ENCODE measurements around the gene IGFLR1. TPM values are rescaled to one million over a fixed set of nuclear protein-coding genes. Genes with fewer than 3 reads are reported as not detected.

IGFLR1 gene
- polyA plus RNA-seq, 1 of the 3 experiments (the other 2 are of a cell fraction): 5.6 TPM

DNA sequence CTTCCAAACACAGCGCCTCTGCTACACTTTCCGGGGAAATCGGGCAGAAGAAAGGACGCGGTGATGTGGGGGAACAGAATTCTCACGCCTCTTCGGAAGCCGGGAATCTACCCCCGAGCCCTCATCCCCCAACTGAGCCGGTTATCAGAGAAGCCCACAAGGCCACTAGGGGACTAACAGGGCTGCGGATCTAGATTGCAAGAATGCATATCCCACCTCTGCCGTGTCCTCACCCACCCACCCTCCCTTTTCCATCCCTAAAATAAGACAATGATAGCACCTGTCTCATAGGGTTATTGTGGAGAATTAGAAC is 1.1 kb downstream of the IGFLR1 start (continued):
- TF ChIP-seq FOSL2 (IDR thresholded peaks at IDR 0.05; ENCODE audit: borderline replicate concordance, low read depth): no peak
- no peak for TF ChIP-seq NFIC (IDR thresholded peaks at IDR 0.05; ENCODE audit: borderline replicate concordance)
- no peak for TF ChIP-seq YY1 (IDR thresholded peaks at IDR 0.05; ENCODE audit: low read depth)
- TF ChIP-seq, protein P1, sequence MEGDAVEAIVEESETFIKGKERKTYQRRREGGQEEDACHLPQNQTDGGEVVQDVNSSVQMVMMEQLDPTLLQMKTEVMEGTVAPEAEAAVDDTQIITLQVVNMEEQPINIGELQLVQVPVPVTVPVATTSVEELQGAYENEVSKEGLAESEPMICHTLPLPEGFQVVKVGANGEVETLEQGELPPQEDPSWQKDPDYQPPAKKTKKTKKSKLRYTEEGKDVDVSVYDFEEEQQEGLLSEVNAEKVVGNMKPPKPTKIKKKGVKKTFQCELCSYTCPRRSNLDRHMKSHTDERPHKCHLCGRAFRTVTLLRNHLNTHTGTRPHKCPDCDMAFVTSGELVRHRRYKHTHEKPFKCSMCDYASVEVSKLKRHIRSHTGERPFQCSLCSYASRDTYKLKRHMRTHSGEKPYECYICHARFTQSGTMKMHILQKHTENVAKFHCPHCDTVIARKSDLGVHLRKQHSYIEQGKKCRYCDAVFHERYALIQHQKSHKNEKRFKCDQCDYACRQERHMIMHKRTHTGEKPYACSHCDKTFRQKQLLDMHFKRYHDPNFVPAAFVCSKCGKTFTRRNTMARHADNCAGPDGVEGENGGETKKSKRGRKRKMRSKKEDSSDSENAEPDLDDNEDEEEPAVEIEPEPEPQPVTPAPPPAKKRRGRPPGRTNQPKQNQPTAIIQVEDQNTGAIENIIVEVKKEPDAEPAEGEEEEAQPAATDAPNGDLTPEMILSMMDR (IDR thresholded peaks at IDR 0.05): no peak
- TF ChIP-seq NRF1 (IDR thresholded peaks at IDR 0.05; ENCODE audit: low read depth, low read length): no peak
- TF ChIP-seq SIN3A (IDR thresholded peaks at IDR 0.05; ENCODE audit: borderline replicate concordance, low read depth, low read length): no peak
- TF ChIP-seq GATA2 (CRISPR knock-in tag; IDR thresholded peaks at IDR 0.05): no peak

DNA sequence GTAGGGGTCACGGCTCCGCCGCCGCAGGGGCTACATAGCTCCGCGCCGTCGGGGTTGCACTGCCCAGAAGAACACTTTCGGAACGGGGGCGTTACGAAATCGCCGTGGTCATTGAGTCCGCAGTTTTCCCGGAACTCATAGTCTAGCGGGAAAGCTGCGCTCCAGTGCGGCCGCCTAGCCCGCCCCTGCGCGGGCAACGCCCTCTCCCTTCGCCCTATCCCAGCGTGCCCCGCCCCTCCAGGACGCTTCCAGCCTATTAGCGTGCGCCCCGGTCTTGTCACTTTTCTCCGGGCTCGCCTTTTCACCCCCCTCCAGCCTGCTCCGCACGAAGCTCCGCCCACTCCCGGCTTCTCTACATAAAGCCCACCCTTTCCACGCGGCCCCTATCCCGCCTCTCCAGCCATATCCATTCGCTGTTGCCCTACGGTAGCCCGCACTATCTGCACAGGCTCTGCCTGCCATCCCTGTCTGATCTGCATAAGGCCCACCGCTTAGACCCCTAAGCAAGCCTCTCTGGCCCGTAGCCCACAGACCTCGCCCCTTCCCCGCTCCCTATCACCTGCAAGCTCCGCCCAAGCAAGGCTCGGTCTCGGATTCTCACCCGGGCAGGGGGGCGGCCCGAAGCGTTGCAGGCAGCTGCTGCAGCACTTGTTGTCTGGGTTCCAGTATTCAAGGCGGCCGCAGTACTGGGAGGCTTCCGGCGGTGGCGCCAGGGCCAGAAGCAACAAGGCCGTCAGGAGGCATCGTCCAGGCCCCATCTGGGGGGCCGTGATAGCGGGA is 1.6 kb downstream of the IGFLR1 start:
- CTCF ChIA-PET: interaction anchor here (0.5 to 1.6 kb wide), 10 partner anchors 13 to 832 kb away, joined by 3 to 7 read pairs (median 3); partner anchors contain the start of gene COX6B1
- H3K79me2 ChIP-seq (ENCODE audit: insufficient read depth): peaks cover under 1% of the 10 kb centered on the region; the same call in 1 of the 2 replicates
- peak overlapping the region; percentile 63 to 90; a peak in 3 of 4 replicates for H3K27ac ChIP-seq (ENCODE audit: low read depth in 2 of 2, low read length in 1 of 2)
- no peaks in the 10 kb centered on the region for H4K20me1 ChIP-seq (ENCODE audit: insufficient read depth)
- peak overlapping the region; percentile 63 to 88 for H3K4me3 ChIP-seq (ENCODE audit: low read depth in 2 of 2, low read length in 1 of 2)
- H2AFZ ChIP-seq (ENCODE audit: low read depth): peak overlapping the region; percentile 95
- peaks cover 6 to 30% of the 10 kb centered on the region in 2 experiments for H3K36me3 ChIP-seq (replicated peaks in 1 of 2; ENCODE audit: control insufficient read depth in 1 of 2, insufficient read depth in 2 of 2, low read length in 1 of 2)
- no peaks in the 10 kb centered on the region for H3K9me3 ChIP-seq
- peaks cover 12% of the 10 kb centered on the region for H3F3A ChIP-seq (replicated peaks; ENCODE audit: insufficient read depth)
- H3K4me1 ChIP-seq (ENCODE audit: control insufficient read depth in 1 of 2, insufficient read depth in 2 of 2, low read depth in 1 of 2, low read length in 1 of 2): peaks cover 4 to 18% of the 10 kb centered on the region in 2 experiments; a peak in 2 of 4 replicates
- H3K9me2 ChIP-seq: no peaks in the 10 kb centered on the region
- 1% methylated on average over 42 of the region's 63 CpGs for WGBS (ENCODE audit: low lambda C conversion rate)
- no peaks in the 10 kb centered on the region for H3K27me3 ChIP-seq (ENCODE audit: insufficient read depth)
- peak overlapping the region; percentile 67; the same call in 1 of the 2 replicates for H3K9ac ChIP-seq
- H3K4me2 ChIP-seq: peak overlapping the region; percentile 97
- peak; percentile 99 for DNase-seq
- POLR2A ChIA-PET: interaction anchor here (0.7 to 2.0 kb wide), 10 partner anchors 10 to 128 kb away, joined by 3 to 10 read pairs (median 4); partner anchors contain the start of genes COX6B1 and HSPB6
- TF ChIP-seq ZBTB33 (IDR thresholded peaks at IDR 0.05; ENCODE audit: borderline replicate concordance, low read depth): no peak
- TF ChIP-seq EP300 (IDR thresholded peaks at IDR 0.05; ENCODE audit: borderline replicate concordance in 1 of 2, low read depth in 1 of 2, low read length in 1 of 2): 0 out of 4 replicates have a peak, but pooled peaks of 1 of the 2 experiments have one; percentile 3
- peak; percentile 77 for TF ChIP-seq NRF1 (IDR thresholded peaks at IDR 0.05; ENCODE audit: low read depth, low read length)
- peak; percentile 55; the same call in 1 of the 2 replicates for TF ChIP-seq ELF1 (IDR thresholded peaks at IDR 0.05)
- no peak for TF ChIP-seq NFIC (IDR thresholded peaks at IDR 0.05; ENCODE audit: borderline replicate concordance)
- TF ChIP-seq, protein P2, sequence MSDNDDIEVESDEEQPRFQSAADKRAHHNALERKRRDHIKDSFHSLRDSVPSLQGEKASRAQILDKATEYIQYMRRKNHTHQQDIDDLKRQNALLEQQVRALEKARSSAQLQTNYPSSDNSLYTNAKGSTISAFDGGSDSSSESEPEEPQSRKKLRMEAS (IDR thresholded peaks at IDR 0.05; ENCODE audit: low read depth): peak; percentile 46
- TF ChIP-seq, protein P3, sequence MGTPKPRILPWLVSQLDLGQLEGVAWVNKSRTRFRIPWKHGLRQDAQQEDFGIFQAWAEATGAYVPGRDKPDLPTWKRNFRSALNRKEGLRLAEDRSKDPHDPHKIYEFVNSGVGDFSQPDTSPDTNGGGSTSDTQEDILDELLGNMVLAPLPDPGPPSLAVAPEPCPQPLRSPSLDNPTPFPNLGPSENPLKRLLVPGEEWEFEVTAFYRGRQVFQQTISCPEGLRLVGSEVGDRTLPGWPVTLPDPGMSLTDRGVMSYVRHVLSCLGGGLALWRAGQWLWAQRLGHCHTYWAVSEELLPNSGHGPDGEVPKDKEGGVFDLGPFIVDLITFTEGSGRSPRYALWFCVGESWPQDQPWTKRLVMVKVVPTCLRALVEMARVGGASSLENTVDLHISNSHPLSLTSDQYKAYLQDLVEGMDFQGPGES (IDR thresholded peaks at IDR 0.05; ENCODE audit: low read depth, low read length): peak; percentile 7; the same call in 1 of the 2 replicates
- TF ChIP-seq FOXJ3 (CRISPR knock-in tag; IDR thresholded peaks at IDR 0.05): 0 out of 2 replicates have a peak, but pooled peaks have one; percentile 41
- no peak; the same call in 1 of the 2 replicates for TF ChIP-seq TAF1 (IDR thresholded peaks at IDR 0.05; ENCODE audit: borderline replicate concordance, low read depth, low read length)
- TF ChIP-seq, protein P4, sequence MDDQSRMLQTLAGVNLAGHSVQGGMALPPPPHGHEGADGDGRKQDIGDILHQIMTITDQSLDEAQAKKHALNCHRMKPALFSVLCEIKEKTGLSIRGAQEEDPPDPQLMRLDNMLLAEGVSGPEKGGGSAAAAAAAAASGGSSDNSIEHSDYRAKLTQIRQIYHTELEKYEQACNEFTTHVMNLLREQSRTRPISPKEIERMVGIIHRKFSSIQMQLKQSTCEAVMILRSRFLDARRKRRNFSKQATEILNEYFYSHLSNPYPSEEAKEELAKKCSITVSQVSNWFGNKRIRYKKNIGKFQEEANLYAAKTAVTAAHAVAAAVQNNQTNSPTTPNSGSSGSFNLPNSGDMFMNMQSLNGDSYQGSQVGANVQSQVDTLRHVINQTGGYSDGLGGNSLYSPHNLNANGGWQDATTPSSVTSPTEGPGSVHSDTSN (IDR thresholded peaks at IDR 0.05): peak; percentile 82
- TF ChIP-seq MXI1 (IDR thresholded peaks at IDR 0.05; ENCODE audit: low read depth, low read length): peak; percentile 78
- no peak for TF ChIP-seq USF1 (IDR thresholded peaks at IDR 0.05; ENCODE audit: borderline replicate concordance, low read depth)
- TF ChIP-seq CHD2 (IDR thresholded peaks at IDR 0.05; ENCODE audit: low read length, partially characterized antibody): no peak
- peak; percentile 84 for TF ChIP-seq RFX5 (IDR thresholded peaks at IDR 0.05; ENCODE audit: low read length)
- TF ChIP-seq RCOR1 (IDR thresholded peaks at IDR 0.05; ENCODE audit: low read length): no peak
- TF ChIP-seq FOXM1 (IDR thresholded peaks at IDR 0.05; ENCODE audit: low read depth): no peak
- no peak for TF ChIP-seq JUND (IDR thresholded peaks at IDR 0.05)
- TF ChIP-seq YY1 (IDR thresholded peaks at IDR 0.05; ENCODE audit: low read depth): 0 out of 2 replicates have a peak, but pooled peaks have one; percentile 11
